ENCODE results near the gene LMAN1L. TPM values are rescaled to one million over a fixed set of nuclear protein-coding genes. Genes with fewer than 3 reads are reported as not detected.

Gene LMAN1L
- total RNA-seq, result not detected in 2 replicates

GRCh38 chr15:74812533-74812932, at the start of gene LMAN1L:
Gene LMAN1L (plus strand): TSS chr15:74812835. CDS start chr15:74812855, 20 bp downstream.
- TF ChIP-seq, protein P1, sequence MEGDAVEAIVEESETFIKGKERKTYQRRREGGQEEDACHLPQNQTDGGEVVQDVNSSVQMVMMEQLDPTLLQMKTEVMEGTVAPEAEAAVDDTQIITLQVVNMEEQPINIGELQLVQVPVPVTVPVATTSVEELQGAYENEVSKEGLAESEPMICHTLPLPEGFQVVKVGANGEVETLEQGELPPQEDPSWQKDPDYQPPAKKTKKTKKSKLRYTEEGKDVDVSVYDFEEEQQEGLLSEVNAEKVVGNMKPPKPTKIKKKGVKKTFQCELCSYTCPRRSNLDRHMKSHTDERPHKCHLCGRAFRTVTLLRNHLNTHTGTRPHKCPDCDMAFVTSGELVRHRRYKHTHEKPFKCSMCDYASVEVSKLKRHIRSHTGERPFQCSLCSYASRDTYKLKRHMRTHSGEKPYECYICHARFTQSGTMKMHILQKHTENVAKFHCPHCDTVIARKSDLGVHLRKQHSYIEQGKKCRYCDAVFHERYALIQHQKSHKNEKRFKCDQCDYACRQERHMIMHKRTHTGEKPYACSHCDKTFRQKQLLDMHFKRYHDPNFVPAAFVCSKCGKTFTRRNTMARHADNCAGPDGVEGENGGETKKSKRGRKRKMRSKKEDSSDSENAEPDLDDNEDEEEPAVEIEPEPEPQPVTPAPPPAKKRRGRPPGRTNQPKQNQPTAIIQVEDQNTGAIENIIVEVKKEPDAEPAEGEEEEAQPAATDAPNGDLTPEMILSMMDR (IDR thresholded peaks at IDR 0.05; ENCODE audit: insufficient read depth, low read depth, low read length), result no peak
- DNase-seq (ENCODE audit: low read depth), result no peak
- no peak within 1 kb of the TSS for H3K4me3 ChIP-seq (ENCODE audit: low read depth, low read length)

DNA sequence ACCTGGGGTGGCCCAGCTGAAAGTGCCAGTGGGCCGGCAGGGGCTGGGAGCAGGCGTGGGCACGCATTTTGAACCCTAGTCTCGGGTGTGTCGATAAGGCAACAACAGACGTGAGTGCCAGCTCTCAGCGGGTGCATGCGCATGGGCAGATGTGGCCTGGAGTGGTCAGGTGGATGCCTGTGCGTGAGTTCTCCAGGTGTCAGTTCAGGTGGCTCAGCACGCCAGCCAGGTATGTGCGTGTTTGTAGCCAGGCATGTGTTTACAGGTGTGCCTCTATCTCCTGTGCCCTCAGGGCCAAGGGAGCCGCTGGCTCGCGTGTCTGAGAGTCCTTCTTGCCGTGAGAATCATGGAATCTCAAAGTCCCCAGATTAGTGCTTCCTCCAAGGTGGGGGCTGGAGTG, 49.2 kb upstream of the LMAN1L start:
- no peak overlapping the region for H3K4me3 ChIP-seq (ENCODE audit: low read depth, low read length)
- no peak for DNase-seq (ENCODE audit: low read depth)
- TF ChIP-seq, protein P1 (IDR thresholded peaks at IDR 0.05; ENCODE audit: insufficient read depth, low read depth, low read length), result no peak

DNA sequence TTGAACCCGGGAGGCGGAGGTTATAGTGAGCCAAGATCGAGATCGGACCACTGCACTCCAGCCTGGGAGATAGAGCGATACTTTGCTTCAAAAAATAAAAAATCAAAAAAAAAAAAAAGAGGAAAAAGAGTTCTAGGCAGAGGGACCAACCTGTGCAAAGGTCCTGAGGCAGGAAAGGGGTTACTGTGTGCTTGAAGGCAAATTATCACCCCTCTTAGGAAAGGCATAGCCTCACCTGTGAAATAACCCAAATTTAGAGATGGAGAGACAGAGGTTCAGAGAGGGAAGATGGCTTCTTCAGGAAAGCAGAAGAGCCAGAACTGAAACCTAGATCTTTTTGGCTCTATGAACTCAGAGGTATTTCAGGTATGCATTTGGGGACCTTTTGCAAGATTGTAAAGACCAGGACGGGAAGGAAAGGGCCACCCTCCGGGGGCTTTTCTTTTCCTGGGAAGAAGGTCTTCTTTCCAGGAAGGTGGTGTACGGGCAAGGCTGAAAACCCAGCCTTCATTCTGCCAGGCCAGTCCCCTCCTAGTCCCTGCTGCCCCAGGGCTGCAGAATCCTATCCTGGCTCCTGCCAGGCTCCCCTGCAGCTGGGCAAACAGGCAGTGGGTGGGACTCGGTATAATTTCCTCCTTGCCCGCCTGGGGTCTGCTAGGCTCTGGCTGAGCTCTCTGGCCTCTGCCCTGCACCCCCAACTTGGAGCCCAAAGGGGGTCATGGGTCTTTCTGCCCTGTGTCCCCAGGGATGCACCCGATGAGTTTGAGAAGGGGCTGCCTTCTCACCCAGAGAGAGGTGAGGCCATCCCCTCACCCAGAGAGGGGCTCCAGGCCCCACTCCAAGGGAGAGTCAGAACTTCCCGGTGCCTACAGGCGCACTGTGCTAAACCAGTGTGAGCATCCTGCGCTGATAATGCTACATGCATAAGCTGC, 45.2 kb upstream of the LMAN1L start:
- no peak overlapping the region for H3K4me3 ChIP-seq (ENCODE audit: low read depth, low read length)
- no peak for DNase-seq (ENCODE audit: low read depth)
- TF ChIP-seq, protein P1 (IDR thresholded peaks at IDR 0.05; ENCODE audit: insufficient read depth, low read depth, low read length), result no peak

DNA sequence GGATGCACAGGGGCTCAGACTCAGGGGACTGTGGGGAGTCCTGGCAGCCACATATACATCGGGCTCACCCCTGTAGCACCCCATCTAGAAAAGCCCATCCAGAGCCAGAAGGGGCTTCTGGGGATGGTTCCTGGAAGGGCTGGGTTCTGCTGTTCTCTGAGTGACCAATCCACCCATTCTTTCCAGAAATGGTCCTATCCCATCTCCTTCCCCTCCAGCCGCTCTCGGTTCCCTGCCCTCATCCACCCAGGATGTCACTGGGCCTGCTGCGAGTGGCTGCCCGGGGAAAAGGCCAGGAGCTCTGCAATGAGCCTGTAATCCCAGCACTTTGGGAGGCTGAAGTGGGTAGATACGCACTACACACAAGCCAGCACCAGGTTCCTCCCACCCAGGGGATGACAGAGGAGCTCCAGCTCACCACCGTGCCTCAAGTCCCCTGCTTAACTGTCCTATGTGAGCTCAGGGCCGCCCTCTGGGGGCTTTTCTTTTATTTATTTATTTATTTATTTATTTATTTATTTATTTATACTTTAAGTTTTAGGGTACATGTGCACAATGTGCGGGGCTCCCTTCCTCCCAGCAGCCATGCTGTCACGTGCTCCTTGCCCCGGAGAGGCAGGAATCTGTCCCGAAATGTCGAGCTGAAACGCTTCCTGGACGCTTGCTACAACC, 44.4 kb upstream of the LMAN1L start:
- H3K4me3 ChIP-seq (ENCODE audit: low read depth, low read length), result peak overlapping the region; percentile 23
- TF ChIP-seq, protein P1 (IDR thresholded peaks at IDR 0.05; ENCODE audit: insufficient read depth, low read depth, low read length), result no peak
- DNase-seq (ENCODE audit: low read depth), result no peak

- peak overlapping the region; percentile 23 for H3K4me3 ChIP-seq (ENCODE audit: low read depth, low read length)
- TF ChIP-seq, protein P1 (IDR thresholded peaks at IDR 0.05; ENCODE audit: insufficient read depth, low read depth, low read length), result peak; percentile 77
- peak; percentile 49 for DNase-seq (ENCODE audit: low read depth)
These were observed 43.8 kb upstream of the LMAN1L start for GRCh38 chr15:74768771-74769342.

DNA sequence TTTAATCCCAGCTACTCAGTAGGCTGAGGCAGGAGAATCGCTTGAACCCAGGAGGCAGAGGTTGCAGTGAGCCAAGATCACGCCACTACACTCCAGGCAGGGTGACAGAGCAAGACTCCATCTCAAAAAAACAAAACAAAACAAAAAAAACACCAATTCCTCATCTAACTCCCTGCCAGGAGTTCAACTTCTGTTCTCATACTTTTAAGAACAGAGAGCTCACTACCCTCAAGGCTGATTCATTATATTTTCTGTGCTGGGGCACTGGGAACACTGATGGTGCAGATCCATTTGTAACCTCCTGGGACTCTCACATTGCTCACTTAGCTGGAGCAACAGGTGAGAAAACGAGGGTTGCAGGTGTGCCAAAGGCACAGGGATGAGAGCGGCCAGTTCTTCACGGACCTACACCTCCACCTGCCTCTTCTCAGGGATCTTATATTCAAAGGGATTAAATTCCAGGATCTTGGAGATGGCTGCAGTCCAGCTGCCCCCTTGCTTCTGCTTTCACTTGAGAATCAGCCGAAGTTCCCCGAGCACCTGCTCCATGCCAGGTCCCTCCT, 43.1 kb upstream of the LMAN1L start:
- TF ChIP-seq, protein P1 (IDR thresholded peaks at IDR 0.05; ENCODE audit: insufficient read depth, low read depth, low read length), result no peak
- H3K4me3 ChIP-seq (ENCODE audit: low read depth, low read length), result no peak overlapping the region
- no peak for DNase-seq (ENCODE audit: low read depth)
